Large intestine (tissue), 12 donors: Measurements from ENCODE around the gene EIF2D. TPM values are rescaled to one million over a fixed set of nuclear protein-coding genes. Genes with fewer than 3 reads are reported as not detected.
A peak's percentile ranks its signal among the peaks of the same experiment; 100 is the strongest.

Experiments
- DNase-seq, 2 donors: peaks; one replicate each; pipeline versions ENCODE4 v3.0.0 to v3.0.0-alpha.2; 2013
- H3K27ac ChIP-seq: one replicate; pipeline ENCODE4 v1.5.1; 2013; ENCODE audit warnings: low read length
- H3K27me3 ChIP-seq: 2 replicates; pipeline ENCODE4 v1.6.1; 2013; ENCODE audit warnings: low read length; ENCODE audit not compliant: control insufficient read depth, insufficient read depth
- H3K36me3 ChIP-seq: 2 replicates; pipeline ENCODE4 v1.6.1; 2013; ENCODE audit warnings: low read length; ENCODE audit not compliant: control insufficient read depth, insufficient read depth
- H3K4me1 ChIP-seq: one replicate; pipeline ENCODE4 v1.6.1; 2013; ENCODE audit warnings: low read length; ENCODE audit not compliant: control insufficient read depth, insufficient read depth
- H3K4me3 ChIP-seq: one replicate; pipeline ENCODE4 v1.5.1; 2013; ENCODE audit warnings: low read length
- H3K9me3 ChIP-seq: one replicate; pipeline ENCODE4 v1.6.1; 2013; ENCODE audit warnings: mild to moderate bottlenecking, low read depth, low read length, moderate library complexity; ENCODE audit not compliant: control insufficient read depth
- WGBS: methylation state at CpG from one replicate; pipeline ENCODE4 v1.1.5; 2013; ENCODE audit warnings: low lambda C conversion rate; ENCODE audit not compliant: insufficient coverage; 5-methylcytosine and 5-hydroxymethylcytosine counted together
- long read RNA-seq, 11 donors: transcript quantifications; one replicate each; lab custom pipeline, GENCODE V29; 2026
- polyA plus RNA-seq: library from polyadenylated mRNA; unstranded; fragments of 120-200 nt; gene quantifications from one replicate; pipeline ENCODE4 v1.2.1, GENCODE V29; 2013

Gene EIF2D
- 53.2 TPM for polyA plus RNA-seq
- long read RNA-seq, donor 1, partial matches to known transcripts, result 0 of 3 reads
- long read RNA-seq, donor 1, other reads (novel, unspliced or antisense), result 0 of 3 reads
- long read RNA-seq, donor 2, transcript EIF2D-201 (15 exons, 2,005 nt), result major isoform, 12 of 18 reads
- long read RNA-seq, donor 2, partial matches to known transcripts, result 5 of 18 reads
- long read RNA-seq, donor 2, other reads (novel, unspliced or antisense), result 0 of 18 reads
- long read RNA-seq, donor 3, result 0 reads
- long read RNA-seq, donor 4, partial matches to known transcripts, result 0 of 1 reads
- long read RNA-seq, donor 4, other reads (novel, unspliced or antisense), result 0 of 1 reads
- long read RNA-seq, donor 5, transcript EIF2D-201 (15 exons, 2,005 nt), result major isoform, 9 of 9 reads
- long read RNA-seq, donor 5, partial matches to known transcripts, result 0 of 9 reads
- long read RNA-seq, donor 5, other reads (novel, unspliced or antisense), result 0 of 9 reads
- long read RNA-seq, donor 6, transcript EIF2D-201 (15 exons, 2,005 nt), result major isoform, 5 of 11 reads
- long read RNA-seq, donor 6, partial matches to known transcripts, result 5 of 11 reads
- long read RNA-seq, donor 6, other reads (novel, unspliced or antisense), result 0 of 11 reads
- long read RNA-seq, donor 7, partial matches to known transcripts, result 0 of 2 reads
- long read RNA-seq, donor 7, other reads (novel, unspliced or antisense), result 0 of 2 reads
- long read RNA-seq, donor 8, transcript EIF2D-201 (15 exons, 2,005 nt), result major isoform, 9 of 9 reads
- long read RNA-seq, donor 8, partial matches to known transcripts, result 0 of 9 reads
- long read RNA-seq, donor 8, other reads (novel, unspliced or antisense), result 0 of 9 reads
- long read RNA-seq, donor 9, full-length matches to known transcripts, result 14 of 19 reads
- long read RNA-seq, donor 9, partial matches to known transcripts, result 5 of 19 reads
- long read RNA-seq, donor 9, other reads (novel, unspliced or antisense), result 0 of 19 reads
- long read RNA-seq, donor 10, transcript EIF2D-201 (15 exons, 2,005 nt), result major isoform, 10 of 23 reads
- long read RNA-seq, donor 10, partial matches to known transcripts, result 12 of 23 reads
- long read RNA-seq, donor 10, other reads (novel, unspliced or antisense), result 0 of 23 reads
- long read RNA-seq, donor 11, transcript EIF2D-201 (15 exons, 2,005 nt), result major isoform, 7 of 7 reads
- long read RNA-seq, donor 11, partial matches to known transcripts, result 0 of 7 reads
- long read RNA-seq, donor 11, other reads (novel, unspliced or antisense), result 0 of 7 reads

- H3K27me3 ChIP-seq, result no peaks in the 10 kb centered on the region
- peak within 1 kb of the TSS; percentile 92 for H3K4me3 ChIP-seq
- peaks cover 4% of the 10 kb centered on the region for H3K4me1 ChIP-seq
- peaks cover 14% of the 10 kb centered on the region for H3K36me3 ChIP-seq
- no CpG with 5 or more reads among the region's 48 CpGs for WGBS
- peak; percentile 93 to 96 for DNase-seq
- H3K9me3 ChIP-seq, result no peaks in the 10 kb centered on the region
- H3K27ac ChIP-seq, result peak within 1 kb of the TSS; percentile 88
These were observed at the start of gene EIF2D for GRCh38 chr1:206612129-206612876. TSS of gene EIF2D (minus strand) at chr1:206612465. CDS start at chr1:206612342, 123 bp downstream.

DNA sequence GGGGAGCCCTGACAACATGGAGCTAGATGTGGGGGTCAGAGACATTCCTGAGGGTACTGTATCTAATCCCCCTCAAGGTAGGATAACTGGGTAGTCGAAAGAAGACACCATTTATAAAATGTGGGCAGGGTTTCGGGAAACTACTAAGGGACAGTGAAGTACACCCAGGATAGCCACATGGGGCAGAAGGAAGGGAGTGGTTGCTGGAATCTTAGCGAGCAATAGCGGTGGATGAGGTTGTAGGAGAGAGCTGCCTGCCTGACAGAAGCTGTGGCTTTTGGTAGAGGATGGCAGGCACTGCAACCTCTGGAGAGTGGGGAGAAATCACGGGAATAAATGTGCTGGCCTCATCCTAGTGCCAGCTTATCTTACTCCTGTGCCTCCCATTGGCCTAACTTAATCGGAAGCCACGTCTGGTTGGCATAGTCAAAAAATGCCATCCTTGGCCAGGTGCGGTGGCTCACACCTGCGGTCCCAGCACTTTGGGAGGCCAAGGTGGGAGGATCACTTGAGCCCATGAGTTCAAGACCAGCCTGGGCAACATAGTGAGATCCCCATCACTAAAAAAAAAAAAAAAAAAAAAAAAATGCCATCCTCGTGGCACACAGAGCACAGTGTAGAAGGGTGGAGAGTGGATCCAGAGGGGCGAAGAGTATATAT is 49.0 kb upstream of the EIF2D start:
- no peaks in the 10 kb centered on the region for H3K9me3 ChIP-seq
- H3K36me3 ChIP-seq, result no peaks in the 10 kb centered on the region
- peaks cover 19% of the 10 kb centered on the region for H3K4me1 ChIP-seq
- 100% methylated on average over 2 of the region's 11 CpGs for WGBS
- no peak overlapping the region for H3K4me3 ChIP-seq
- no peak overlapping the region for H3K27ac ChIP-seq
- H3K27me3 ChIP-seq, result peaks cover 9% of the 10 kb centered on the region
- DNase-seq, result no peak

GRCh38 chr1:206660136-206660535 is 47.9 kb upstream of the EIF2D start:
- Histone ChIP-seq H3K4me1 (peaks cover 19% of the 10 kb centered on the region), H3K9me3 (no peaks in the 10 kb centered on the region), H3K36me3 (no peaks in the 10 kb centered on the region), H3K4me3 (no peak overlapping the region), H3K27me3 (peaks cover 9% of the 10 kb centered on the region), H3K27ac (no peak overlapping the region)
- no CpG with 5 or more reads among the region's 4 CpGs for WGBS
- DNase-seq, result no peak

GRCh38 chr1:206658981-206659273 is 46.7 kb upstream of the EIF2D start:
- no peak for DNase-seq
- Histone ChIP-seq H3K27ac (no peak overlapping the region), H3K36me3 (no peaks in the 10 kb centered on the region), H3K27me3 (peaks cover 6% of the 10 kb centered on the region), H3K4me1 (peaks cover 19% of the 10 kb centered on the region), H3K4me3 (no peak overlapping the region), H3K9me3 (no peaks in the 10 kb centered on the region)
- WGBS, result no CpG with 5 or more reads among the region's 7 CpGs

- no CpG with 5 or more reads among the region's 22 CpGs for whole genome bisulfite sequencing
- peak in 1 of 2 donors; percentile 23 for DNase-seq
- peaks cover 19% of the 10 kb centered on the region for H3K4me1 ChIP-seq
These were observed 46.2 kb upstream of the EIF2D start for GRCh38 chr1:206658264-206658980.

GRCh38 chr1:206657751-206658150 is 45.5 kb upstream of the EIF2D start:
- no peak for DNase-seq
- Histone ChIP-seq H3K27me3 (no peaks in the 10 kb centered on the region), H3K4me3 (no peak overlapping the region), H3K36me3 (no peaks in the 10 kb centered on the region), H3K27ac (no peak overlapping the region), H3K4me1 (peaks cover 19% of the 10 kb centered on the region), H3K9me3 (no peaks in the 10 kb centered on the region)
- no CpG with 5 or more reads among the region's 6 CpGs for WGBS

More at GRCh38 chr1:206658264-206658980, 46.2 kb upstream of the EIF2D start:
- no peaks in the 10 kb centered on the region for H3K9me3 ChIP-seq
- no peak overlapping the region for H3K4me3 ChIP-seq
- H3K27me3 ChIP-seq, result peaks cover 1% of the 10 kb centered on the region
- H3K27ac ChIP-seq, result no peak overlapping the region
- H3K36me3 ChIP-seq, result no peaks in the 10 kb centered on the region

DNA sequence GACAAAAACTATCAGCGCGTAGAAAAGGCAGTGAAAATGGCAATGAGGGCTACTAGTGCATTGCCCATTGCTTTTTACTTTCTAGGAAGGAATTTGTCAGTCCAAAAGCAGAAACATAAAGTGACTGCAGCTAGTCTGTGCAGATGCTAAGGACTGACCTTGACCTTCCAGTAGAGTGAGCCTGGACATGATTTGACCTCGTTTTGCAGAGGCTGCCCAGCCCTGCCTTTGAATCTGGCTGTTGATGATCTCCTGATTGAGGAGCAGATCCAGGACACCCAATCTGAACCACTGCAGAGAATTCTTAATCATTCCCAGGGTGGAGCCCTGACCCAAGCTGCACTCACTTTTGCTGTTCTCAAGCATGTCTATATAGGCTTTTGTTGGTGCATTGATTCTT is 44.7 kb upstream of the EIF2D start:
- H3K4me3 ChIP-seq, result no peak overlapping the region
- H3K4me1 ChIP-seq, result peaks cover 19% of the 10 kb centered on the region
- H3K36me3 ChIP-seq, result no peaks in the 10 kb centered on the region
- no peak for DNase-seq
- H3K9me3 ChIP-seq, result no peaks in the 10 kb centered on the region
- no peak overlapping the region for H3K27ac ChIP-seq
- no peaks in the 10 kb centered on the region for H3K27me3 ChIP-seq
- WGBS, result no CpG with 5 or more reads among the region's 3 CpGs

DNA sequence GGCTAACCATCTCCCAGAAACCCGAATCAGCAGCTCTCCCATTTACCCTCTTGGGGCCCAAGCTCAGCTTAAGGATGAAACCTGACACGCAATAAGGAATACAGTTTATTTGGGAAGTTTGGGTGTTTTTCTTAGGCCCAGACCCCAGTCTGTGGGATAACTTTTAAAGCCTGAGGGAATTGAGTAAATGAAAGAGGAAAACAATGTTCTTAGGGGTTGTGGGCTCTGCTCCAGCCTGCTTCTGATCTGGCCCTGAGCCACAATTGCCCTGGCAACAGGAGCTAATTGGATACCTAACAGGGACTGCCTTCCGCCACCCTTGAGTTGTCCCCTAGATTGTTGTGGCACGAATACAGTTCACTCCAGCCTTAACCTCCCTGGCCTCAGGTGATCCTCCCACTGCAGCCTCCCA is 43.2 kb upstream of the EIF2D start:
- Histone ChIP-seq H3K27me3 (no peaks in the 10 kb centered on the region), H3K4me3 (no peak overlapping the region), H3K4me1 (peaks cover 19% of the 10 kb centered on the region), H3K27ac (no peak overlapping the region), H3K36me3 (no peaks in the 10 kb centered on the region), H3K9me3 (no peaks in the 10 kb centered on the region)
- WGBS, result no CpG with 5 or more reads among the region's 4 CpGs
- DNase-seq, result no peak

- Histone ChIP-seq H3K4me3 (no peak overlapping the region), H3K36me3 (no peaks in the 10 kb centered on the region), H3K27ac (no peak overlapping the region)
These were observed 42.6 kb upstream of the EIF2D start for GRCh38 chr1:206654828-206655227.

More at GRCh38 chr1:206654828-206655227, 42.6 kb upstream of the EIF2D start:
- H3K4me1 ChIP-seq, result peaks cover 17% of the 10 kb centered on the region
- no peaks in the 10 kb centered on the region for H3K9me3 ChIP-seq
- no peak for DNase-seq
- no CpG with 5 or more reads among the region's 2 CpGs for WGBS
- no peaks in the 10 kb centered on the region for H3K27me3 ChIP-seq
